GM19468 (cell line): ENCODE measurements around the gene ATP1A1.

Source experiments
- ATAC-seq: cut with Tn5 transposase; IDR thresholded peaks from one replicate; pipeline ENCODE4 v1.9.1; 2021; ENCODE audit warnings: mild to moderate bottlenecking, moderate library complexity, moderate number of reproducible peaks; ENCODE audit not compliant: unreplicated experiment; ENCODE audit errors: extremely low read depth

The ATP1A1 gene

GRCh38 chr1:116372651-116373430, at the start of gene ATP1A1:
Gene ATP1A1 (plus strand): TSS chr1:116373244. CDS start chr1:116373512, 268 bp downstream.
- peak; percentile 69 for ATAC-seq

- no peak for ATAC-seq
Measured at GRCh38 chr1:116323491-116323890, 49.6 kb upstream of the ATP1A1 start.

- ATAC-seq, result no peak
Measured at GRCh38 chr1:116324411-116324810, 48.6 kb upstream of the ATP1A1 start.

- no peak for ATAC-seq
Measured at GRCh38 chr1:116325104-116325503, 47.9 kb upstream of the ATP1A1 start.

- ATAC-seq, result no peak
Measured at GRCh38 chr1:116325922-116326321, 47.1 kb upstream of the ATP1A1 start.

- no peak for ATAC-seq
Measured at GRCh38 chr1:116326486-116326885, 46.6 kb upstream of the ATP1A1 start.

- no peak for ATAC-seq
Measured at GRCh38 chr1:116328671-116329070, 44.4 kb upstream of the ATP1A1 start.

- ATAC-seq, result no peak
Measured at GRCh38 chr1:116329524-116330341, 43.3 kb upstream of the ATP1A1 start.

- ATAC-seq, result no peak
Measured at GRCh38 chr1:116330342-116330652, 42.7 kb upstream of the ATP1A1 start.

GRCh38 chr1:116330846-116331245, 42.2 kb upstream of the ATP1A1 start:
- no peak for ATAC-seq

GRCh38 chr1:116331523-116331922, 41.5 kb upstream of the ATP1A1 start:
- no peak for ATAC-seq

GRCh38 chr1:116332451-116332850, 40.6 kb upstream of the ATP1A1 start:
- ATAC-seq, result no peak

GRCh38 chr1:116333171-116334014, 39.7 kb upstream of the ATP1A1 start:
- ATAC-seq, result no peak

GRCh38 chr1:116334015-116334547, 39.0 kb upstream of the ATP1A1 start:
- no peak for ATAC-seq

GRCh38 chr1:116334868-116335635, 38.0 kb upstream of the ATP1A1 start:
- no peak for ATAC-seq

- ATAC-seq, result no peak
Measured at GRCh38 chr1:116335850-116336624, 37.0 kb upstream of the ATP1A1 start.

GRCh38 chr1:116337398-116337797, 35.6 kb upstream of the ATP1A1 start:
- ATAC-seq, result no peak

GRCh38 chr1:116338400-116338799, 34.6 kb upstream of the ATP1A1 start:
- ATAC-seq, result no peak
